Breast epithelium (tissue), 3 donors: ENCODE measurements around the gene DCAKD.

Source experiments
- POLR2A ChIP-seq: fragments of 450-650 bp; IDR thresholded peaks from one replicate; pipeline ENCODE4 v1.6.1; 2016; ENCODE audit warnings: antibody characterized with exemption, mild to moderate bottlenecking, moderate library complexity
- POLR2AphosphoS5 ChIP-seq, 3 donors: sonication (generic); formaldehyde crosslinking; IDR thresholded peaks; one replicate each; pipeline ENCODE4 v1.6.1; 2017; ENCODE audit warnings: antibody characterized with exemption in 3 of 3

DNA sequence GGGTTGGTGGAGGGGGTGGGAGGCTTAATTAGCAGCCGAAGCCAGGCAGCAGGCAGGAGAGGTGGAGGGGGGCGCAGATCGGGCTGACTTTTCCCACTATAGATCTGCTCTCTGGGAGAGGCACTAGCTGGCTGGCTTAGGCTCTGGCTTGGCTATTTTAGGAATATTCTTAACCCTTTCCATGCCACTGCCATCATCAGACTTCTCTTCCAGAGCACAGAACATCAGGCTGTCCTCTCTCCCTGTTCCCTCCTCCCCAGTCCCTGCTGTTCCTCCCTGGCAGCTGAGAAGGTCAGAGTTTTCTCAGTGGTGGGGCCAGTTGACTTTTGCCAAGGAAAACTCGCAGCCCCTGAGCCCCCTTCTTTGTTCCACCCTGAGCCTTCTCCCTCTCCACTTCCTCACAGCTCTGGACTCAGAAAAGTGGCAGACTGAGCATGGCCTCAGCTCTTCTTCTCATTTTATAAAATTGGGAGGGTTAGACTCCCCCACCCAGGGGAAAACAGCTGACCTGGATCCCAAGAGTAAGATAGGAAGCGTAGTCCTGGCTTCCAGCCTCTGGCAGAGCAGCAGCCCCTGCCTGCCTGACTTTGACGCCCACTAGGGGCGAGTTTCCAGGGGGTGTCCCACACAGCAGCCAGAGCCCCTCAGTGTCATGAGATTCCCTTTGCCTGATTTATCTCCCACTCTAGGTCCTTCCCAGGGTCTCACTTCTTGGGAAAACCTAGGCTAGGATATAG, 73.5 kb downstream of the DCAKD start:
- TF ChIP-seq POLR2A (no peak), POLR2AphosphoS5 (IDR thresholded peaks at IDR 0.05) (no peak)
